Fibroblast of skin of back (primary cell): Measurements from ENCODE around the gene ZNF236.
"Not testable (repeated sequence)": the region's sequence is repeated elsewhere in the genome, so short reads cannot be mapped to it uniquely, and the experiment has no call there.

Experiments used
- DNase-seq: peaks from one replicate; pipeline ENCODE4 v3.0.0-alpha.2; 2013

ZNF236 gene

GRCh38 chr18:76953156-76953555, 130.8 kb downstream of the ZNF236 start:
- DNase-seq, result no peak

GRCh38 chr18:76953583-76954233, 131.4 kb downstream of the ZNF236 start:
- no peak for DNase-seq

GRCh38 chr18:76955524-76956170, 133.3 kb downstream of the ZNF236 start:
- DNase-seq, result no peak

- DNase-seq, result no peak
These were observed 134.3 kb downstream of the ZNF236 start for GRCh38 chr18:76956648-76957047.

GRCh38 chr18:76957384-76958355, 135.3 kb downstream of the ZNF236 start:
- DNase-seq, result no peak

- peak; percentile 7 for DNase-seq
These were observed 136.5 kb downstream of the ZNF236 start for GRCh38 chr18:76958692-76959341.

- DNase-seq, result no peak
These were observed 137.2 kb downstream of the ZNF236 start for GRCh38 chr18:76959605-76960004.

GRCh38 chr18:76960528-76961035, 138.2 kb downstream of the ZNF236 start:
- no peak for DNase-seq

- DNase-seq, result no peak
These were observed 140.5 kb downstream of the ZNF236 start for GRCh38 chr18:76962851-76963250.

- no peak for DNase-seq
These were observed 141.6 kb downstream of the ZNF236 start for GRCh38 chr18:76963936-76964335.

- DNase-seq, result not testable (repeated sequence)
These were observed 143.3 kb downstream of the ZNF236 start for GRCh38 chr18:76965555-76966151.

GRCh38 chr18:76967299-76967698, 144.9 kb downstream of the ZNF236 start:
- not testable (repeated sequence) for DNase-seq

- no peak for DNase-seq
These were observed 145.5 kb downstream of the ZNF236 start for GRCh38 chr18:76967721-76968472.

- no peak for DNase-seq
These were observed 148.6 kb downstream of the ZNF236 start for GRCh38 chr18:76970770-76971559.

- DNase-seq, result no peak
These were observed 149.9 kb downstream of the ZNF236 start for GRCh38 chr18:76972241-76972640.

- no peak for DNase-seq
These were observed 150.6 kb downstream of the ZNF236 start for GRCh38 chr18:76972846-76973519.

- no peak for DNase-seq
These were observed 151.3 kb downstream of the ZNF236 start for GRCh38 chr18:76973520-76974266.

- no peak for DNase-seq
These were observed 152.0 kb downstream of the ZNF236 start for GRCh38 chr18:76974386-76974785.

- no peak for DNase-seq
These were observed 153.3 kb downstream of the ZNF236 start for GRCh38 chr18:76975577-76976110.
